ENCODE measurements around the gene PRRC2B.
A peak's percentile ranks its signal among the peaks of the same experiment; 100 is the strongest.
"Not testable (repeated sequence)": the region's sequence is repeated elsewhere in the genome, so short reads cannot be mapped to it uniquely, and the experiment has no call there.

Gene PRRC2B

GRCh38 chr9:131386281-131386680 is 7.6 kb upstream of the PRRC2B start:
- no peak for DNase-seq (ENCODE audit: low read depth in 2 of 2)

- DNase-seq (ENCODE audit: low read depth in 2 of 2), result no peak
Observed at GRCh38 chr9:131387394-131387793, 6.5 kb upstream of the PRRC2B start.

- DNase-seq (ENCODE audit: low read depth in 2 of 2), result no peak
Observed at GRCh38 chr9:131391020-131391419, 2.9 kb upstream of the PRRC2B start.

- DNase-seq (ENCODE audit: low read depth in 2 of 2), result no peak
Observed at GRCh38 chr9:131391504-131391903, 2.4 kb upstream of the PRRC2B start.

GRCh38 chr9:131394464-131395156 is 724 bp downstream of the PRRC2B start:
- DNase-seq (ENCODE audit: low read depth in 2 of 2), result no peak

- no peak for DNase-seq (ENCODE audit: low read depth in 2 of 2)
Observed at GRCh38 chr9:131395157-131396098, 1.5 kb downstream of the PRRC2B start.

GRCh38 chr9:131396099-131396479 is 2.2 kb downstream of the PRRC2B start:
- not testable (repeated sequence) for DNase-seq (ENCODE audit: low read depth in 2 of 2)

- no peak for DNase-seq (ENCODE audit: low read depth in 2 of 2)
Observed at GRCh38 chr9:131396626-131397025, 2.7 kb downstream of the PRRC2B start.

- no peak for DNase-seq (ENCODE audit: low read depth in 2 of 2)
Observed at GRCh38 chr9:131397100-131397790, 3.4 kb downstream of the PRRC2B start.

GRCh38 chr9:131398204-131398603 is 4.3 kb downstream of the PRRC2B start:
- no peak for DNase-seq (ENCODE audit: low read depth in 2 of 2)

- no peak for DNase-seq (ENCODE audit: low read depth in 2 of 2)
Observed at GRCh38 chr9:131399972-131400371, 6.1 kb downstream of the PRRC2B start.

- no peak for DNase-seq (ENCODE audit: low read depth in 2 of 2)
Observed at GRCh38 chr9:131400627-131401026, 6.7 kb downstream of the PRRC2B start.

GRCh38 chr9:131402073-131402472 is 8.2 kb downstream of the PRRC2B start:
- no peak for DNase-seq (ENCODE audit: low read depth in 2 of 2)

GRCh38 chr9:131402738-131403492 is 9.0 kb downstream of the PRRC2B start:
- DNase-seq (ENCODE audit: low read depth in 2 of 2), result peak; percentile 64 to 68

GRCh38 chr9:131403493-131403773 is 9.5 kb downstream of the PRRC2B start:
- no peak for DNase-seq (ENCODE audit: low read depth in 2 of 2)

- no peak for DNase-seq (ENCODE audit: low read depth in 2 of 2)
Observed at GRCh38 chr9:131404581-131404980, 10.7 kb downstream of the PRRC2B start.

GRCh38 chr9:131404987-131405386 is 11.1 kb downstream of the PRRC2B start:
- DNase-seq (ENCODE audit: low read depth in 2 of 2), result no peak

- DNase-seq (ENCODE audit: low read depth in 2 of 2), result peak; percentile 62 to 66
Observed at GRCh38 chr9:131405428-131405827, 11.5 kb downstream of the PRRC2B start.

- no peak for DNase-seq (ENCODE audit: low read depth in 2 of 2)
Observed at GRCh38 chr9:131405858-131406537, 12.1 kb downstream of the PRRC2B start.

GRCh38 chr9:131406563-131407436 is 12.9 kb downstream of the PRRC2B start:
- DNase-seq (ENCODE audit: low read depth in 2 of 2), result no peak

Measured in fibroblast of skin of left quadriceps (primary cell).